ENCODE measurements around the gene SMCO1.
A peak's percentile ranks its signal among the peaks of the same experiment; 100 is the strongest.

The SMCO1 gene

DNA sequence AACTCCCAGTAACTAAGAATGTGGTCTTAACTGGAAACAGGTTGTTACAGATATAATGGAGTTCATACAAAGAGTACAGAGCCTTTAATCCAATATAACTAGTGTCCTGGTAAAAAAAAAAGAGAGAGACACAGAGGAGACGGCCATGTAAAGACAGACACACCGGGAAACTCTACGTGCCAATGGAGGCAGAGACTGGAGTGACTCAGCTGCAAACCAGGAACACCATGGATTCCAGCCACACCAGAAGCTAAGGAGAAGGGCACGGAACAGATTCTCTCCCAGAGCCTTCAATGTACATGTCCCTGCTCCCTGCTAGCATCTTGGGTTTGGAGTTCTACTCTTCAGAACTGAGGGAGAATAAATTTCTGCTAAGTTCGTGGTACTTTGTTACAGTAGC lies 16.1 kb downstream of the SMCO1 start:
- no peak for DNase-seq (ENCODE audit: extremely low read depth, low read depth)
- TF ChIP-seq, protein P1, sequence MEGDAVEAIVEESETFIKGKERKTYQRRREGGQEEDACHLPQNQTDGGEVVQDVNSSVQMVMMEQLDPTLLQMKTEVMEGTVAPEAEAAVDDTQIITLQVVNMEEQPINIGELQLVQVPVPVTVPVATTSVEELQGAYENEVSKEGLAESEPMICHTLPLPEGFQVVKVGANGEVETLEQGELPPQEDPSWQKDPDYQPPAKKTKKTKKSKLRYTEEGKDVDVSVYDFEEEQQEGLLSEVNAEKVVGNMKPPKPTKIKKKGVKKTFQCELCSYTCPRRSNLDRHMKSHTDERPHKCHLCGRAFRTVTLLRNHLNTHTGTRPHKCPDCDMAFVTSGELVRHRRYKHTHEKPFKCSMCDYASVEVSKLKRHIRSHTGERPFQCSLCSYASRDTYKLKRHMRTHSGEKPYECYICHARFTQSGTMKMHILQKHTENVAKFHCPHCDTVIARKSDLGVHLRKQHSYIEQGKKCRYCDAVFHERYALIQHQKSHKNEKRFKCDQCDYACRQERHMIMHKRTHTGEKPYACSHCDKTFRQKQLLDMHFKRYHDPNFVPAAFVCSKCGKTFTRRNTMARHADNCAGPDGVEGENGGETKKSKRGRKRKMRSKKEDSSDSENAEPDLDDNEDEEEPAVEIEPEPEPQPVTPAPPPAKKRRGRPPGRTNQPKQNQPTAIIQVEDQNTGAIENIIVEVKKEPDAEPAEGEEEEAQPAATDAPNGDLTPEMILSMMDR (IDR thresholded peaks at IDR 0.05; ENCODE audit: low read depth, low read length) = no peak

- TF ChIP-seq, protein P1 (IDR thresholded peaks at IDR 0.05; ENCODE audit: low read depth, low read length) = no peak
- DNase-seq (ENCODE audit: extremely low read depth, low read depth) = no peak
Observed at GRCh38 chr3:196498297-196498696, 16.8 kb downstream of the SMCO1 start.

- DNase-seq (ENCODE audit: extremely low read depth, low read depth) = no peak
- TF ChIP-seq, protein P1 (IDR thresholded peaks at IDR 0.05; ENCODE audit: low read depth, low read length) = no peak
Observed at GRCh38 chr3:196496183-196496582, 19.0 kb downstream of the SMCO1 start.

DNA sequence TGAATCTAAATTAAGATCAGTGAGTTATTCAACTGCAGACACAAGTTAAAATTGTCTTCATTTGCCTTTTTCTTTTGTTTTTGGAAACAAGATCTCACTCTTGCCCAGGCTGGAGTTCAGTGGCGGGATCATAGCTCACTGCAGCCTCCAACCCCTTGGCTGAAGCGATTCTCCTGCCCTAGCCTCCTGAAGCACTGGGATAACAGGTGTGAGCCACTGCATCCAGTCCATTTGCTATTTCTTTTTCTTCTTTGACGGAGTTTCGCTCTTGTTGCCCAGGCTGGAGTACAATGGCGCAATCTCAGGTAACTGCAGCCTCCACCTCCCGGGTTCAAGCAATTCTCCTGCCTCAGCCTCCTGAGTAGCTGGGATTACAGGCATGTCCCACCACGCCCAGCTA lies 21.9 kb downstream of the SMCO1 start:
- no peak for DNase-seq (ENCODE audit: extremely low read depth, low read depth)
- TF ChIP-seq, protein P1 (IDR thresholded peaks at IDR 0.05; ENCODE audit: low read depth, low read length) = no peak

- TF ChIP-seq, protein P1 (IDR thresholded peaks at IDR 0.05; ENCODE audit: low read depth, low read length) = no peak
- no peak for DNase-seq (ENCODE audit: extremely low read depth, low read depth)
Observed at GRCh38 chr3:196492080-196492479, 23.1 kb downstream of the SMCO1 start.

GRCh38 chr3:196489747-196490146 lies 25.4 kb downstream of the SMCO1 start:
- TF ChIP-seq, protein P1 (IDR thresholded peaks at IDR 0.05; ENCODE audit: low read depth, low read length) = no peak
- no peak for DNase-seq (ENCODE audit: extremely low read depth, low read depth)

DNA sequence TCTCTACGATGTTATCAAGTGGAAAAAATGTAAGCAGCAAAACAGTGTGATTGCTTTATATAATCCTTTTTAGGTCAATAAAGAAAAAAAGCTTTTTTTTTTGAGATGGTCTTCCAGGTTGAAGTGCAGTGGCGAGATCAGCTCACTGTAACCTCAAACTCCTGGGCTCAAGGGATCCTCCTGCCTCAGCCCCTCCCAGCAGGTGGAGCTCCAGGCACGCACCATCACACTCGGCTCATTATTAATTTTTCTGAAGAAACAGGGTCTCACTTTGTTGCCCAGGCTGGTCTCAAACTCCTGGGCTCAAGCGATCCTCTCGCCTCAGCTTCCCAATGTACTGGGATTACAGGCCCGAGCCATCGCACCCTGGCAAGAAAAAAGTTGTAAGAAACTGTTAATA lies 28.9 kb downstream of the SMCO1 start:
- no peak for DNase-seq (ENCODE audit: extremely low read depth, low read depth)
- TF ChIP-seq, protein P1 (IDR thresholded peaks at IDR 0.05; ENCODE audit: low read depth, low read length) = peak; percentile 19
